LNCaP clone FGC (cell line): ENCODE data around the gene CALML3.
A peak's percentile ranks its signal among the peaks of the same experiment; 100 is the strongest.

ENCODE experiments used
- DNase-seq: peaks from one replicate; pipeline ENCODE4 v3.0.0-alpha.2; 2011; ENCODE audit warnings: low read depth
- H3K4me3 ChIP-seq: 2 replicates; pipeline ENCODE4 v1.5.1; 2011; ENCODE audit warnings: mild to moderate bottlenecking, low read depth, low read length, control low read depth
- TF ChIP-seq, protein P1 (sequence below): IDR thresholded peaks from 2 replicates; pipeline ENCODE4 v1.5.1; 2012; ENCODE audit warnings: mild to moderate bottlenecking; ENCODE audit not compliant: control insufficient read depth, insufficient read depth; ENCODE audit errors: extremely low read depth

CALML3 gene

GRCh38 chr10:5486853-5487235 lies 37.9 kb upstream of the CALML3 start:
- no peak overlapping the region for H3K4me3 ChIP-seq
- DNase-seq: no peak
- TF ChIP-seq, protein P1, sequence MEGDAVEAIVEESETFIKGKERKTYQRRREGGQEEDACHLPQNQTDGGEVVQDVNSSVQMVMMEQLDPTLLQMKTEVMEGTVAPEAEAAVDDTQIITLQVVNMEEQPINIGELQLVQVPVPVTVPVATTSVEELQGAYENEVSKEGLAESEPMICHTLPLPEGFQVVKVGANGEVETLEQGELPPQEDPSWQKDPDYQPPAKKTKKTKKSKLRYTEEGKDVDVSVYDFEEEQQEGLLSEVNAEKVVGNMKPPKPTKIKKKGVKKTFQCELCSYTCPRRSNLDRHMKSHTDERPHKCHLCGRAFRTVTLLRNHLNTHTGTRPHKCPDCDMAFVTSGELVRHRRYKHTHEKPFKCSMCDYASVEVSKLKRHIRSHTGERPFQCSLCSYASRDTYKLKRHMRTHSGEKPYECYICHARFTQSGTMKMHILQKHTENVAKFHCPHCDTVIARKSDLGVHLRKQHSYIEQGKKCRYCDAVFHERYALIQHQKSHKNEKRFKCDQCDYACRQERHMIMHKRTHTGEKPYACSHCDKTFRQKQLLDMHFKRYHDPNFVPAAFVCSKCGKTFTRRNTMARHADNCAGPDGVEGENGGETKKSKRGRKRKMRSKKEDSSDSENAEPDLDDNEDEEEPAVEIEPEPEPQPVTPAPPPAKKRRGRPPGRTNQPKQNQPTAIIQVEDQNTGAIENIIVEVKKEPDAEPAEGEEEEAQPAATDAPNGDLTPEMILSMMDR: no peak

DNA sequence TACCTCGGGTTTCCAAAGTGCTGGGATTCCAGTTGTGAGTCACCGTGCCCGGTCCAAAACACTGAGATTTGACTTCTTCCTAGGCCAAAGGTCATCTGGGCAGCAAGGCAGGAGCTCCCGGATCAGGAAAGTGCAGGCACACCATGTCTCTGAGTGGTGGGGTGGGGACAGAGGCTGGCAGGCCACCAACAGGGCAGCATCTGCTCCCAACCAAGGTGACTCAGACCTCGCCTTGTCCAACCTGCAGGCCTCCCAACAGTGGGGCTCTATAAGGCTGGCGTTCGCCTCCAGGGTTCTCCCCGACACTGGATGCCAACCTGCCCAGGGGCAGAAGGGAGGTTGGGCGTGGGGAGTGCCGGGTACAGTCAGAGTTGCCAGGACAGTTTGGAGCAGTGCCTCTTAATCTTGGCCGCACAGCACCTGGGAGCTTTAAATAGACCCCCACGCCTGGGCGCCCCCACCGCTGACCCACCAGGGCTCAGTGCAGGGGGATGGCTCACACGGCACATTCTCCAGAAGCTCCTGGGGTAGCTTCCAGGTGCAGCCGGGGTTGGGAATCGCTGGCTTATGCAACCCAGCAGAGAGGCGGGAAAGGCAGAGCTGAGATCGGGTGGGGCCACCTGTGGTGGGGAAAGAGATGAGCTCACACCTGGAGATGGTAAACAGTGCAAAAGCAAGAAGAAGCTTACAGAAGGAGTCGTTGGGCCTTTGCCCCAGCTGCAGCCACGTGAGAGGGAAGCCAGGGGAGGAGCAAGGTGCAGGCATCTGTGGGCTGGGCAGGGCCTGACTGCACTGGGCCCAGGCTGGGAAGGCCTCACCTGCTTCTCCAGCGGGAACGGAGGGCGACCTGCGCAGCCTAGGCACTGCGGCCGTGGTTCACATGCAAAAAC lies 36.2 kb upstream of the CALML3 start:
- TF ChIP-seq, protein P1: no peak
- DNase-seq: peak; percentile 39
- H3K4me3 ChIP-seq: no peak overlapping the region

GRCh38 chr10:5490032-5490431 lies 34.7 kb upstream of the CALML3 start:
- DNase-seq: no peak
- TF ChIP-seq, protein P1: no peak
- H3K4me3 ChIP-seq: no peak overlapping the region

GRCh38 chr10:5490698-5491464 lies 33.9 kb upstream of the CALML3 start:
- DNase-seq: no peak
- H3K4me3 ChIP-seq: no peak overlapping the region
- TF ChIP-seq, protein P1: no peak

DNA sequence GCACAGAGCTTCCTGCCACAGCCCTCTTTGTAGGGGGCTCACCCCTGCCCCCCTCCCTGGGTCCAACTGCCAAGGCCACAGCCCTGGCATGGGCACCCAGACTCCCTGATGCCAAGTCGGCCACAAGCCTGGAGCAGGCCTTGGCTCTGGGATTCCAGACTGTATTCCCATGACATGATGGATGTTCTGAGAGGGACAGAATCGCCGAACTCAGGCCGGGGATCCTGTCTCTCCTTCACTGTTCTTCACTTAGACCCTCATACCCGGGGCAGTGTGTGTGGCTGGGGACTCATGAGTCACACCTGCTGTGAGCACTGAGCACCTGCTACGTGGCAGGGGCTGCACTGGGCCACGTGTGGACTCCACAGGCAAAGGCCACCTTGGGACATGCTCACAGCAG lies 33.3 kb upstream of the CALML3 start:
- TF ChIP-seq, protein P1: no peak
- no peak overlapping the region for H3K4me3 ChIP-seq
- DNase-seq: no peak

GRCh38 chr10:5492322-5492855 lies 32.4 kb upstream of the CALML3 start:
- DNase-seq: no peak
- TF ChIP-seq, protein P1: no peak
- H3K4me3 ChIP-seq: no peak overlapping the region
